Measurements from ENCODE around the gene ROBO4.

DNA sequence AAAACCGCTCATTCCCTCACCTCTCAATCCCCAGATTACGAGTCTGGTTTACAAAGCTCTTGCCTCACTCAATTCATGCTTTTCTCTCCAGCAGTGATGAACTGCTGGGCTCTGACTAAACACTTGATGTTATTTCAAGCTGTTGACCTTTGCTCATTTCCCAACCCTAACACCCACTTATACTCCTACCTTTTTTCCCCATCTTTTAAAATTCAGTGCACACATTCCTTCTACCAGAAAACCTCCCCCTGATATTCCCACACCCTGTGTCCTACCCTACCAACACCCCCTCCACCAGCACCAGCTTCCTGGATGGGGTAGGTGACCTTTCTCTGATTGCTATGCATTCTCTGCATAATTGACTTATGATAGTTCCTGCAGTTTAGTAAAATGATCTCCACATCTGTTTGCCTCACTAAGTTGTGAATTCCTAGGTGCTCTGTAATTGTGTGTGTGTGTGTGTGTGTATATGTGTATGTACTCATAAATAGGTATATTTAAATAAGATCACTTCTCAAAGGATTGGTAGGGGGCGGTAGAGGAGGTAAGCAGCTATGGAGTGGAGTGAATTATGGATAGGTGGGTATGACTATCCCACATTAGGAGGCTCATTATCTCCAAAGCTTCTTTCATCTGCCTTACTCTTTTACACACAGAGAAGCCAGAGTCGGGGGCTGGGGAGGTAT, 37.3 kb upstream of the ROBO4 start:
- TF ChIP-seq SREBF2 (IDR thresholded peaks at IDR 0.05): no peak
- TF ChIP-seq, protein P1, sequence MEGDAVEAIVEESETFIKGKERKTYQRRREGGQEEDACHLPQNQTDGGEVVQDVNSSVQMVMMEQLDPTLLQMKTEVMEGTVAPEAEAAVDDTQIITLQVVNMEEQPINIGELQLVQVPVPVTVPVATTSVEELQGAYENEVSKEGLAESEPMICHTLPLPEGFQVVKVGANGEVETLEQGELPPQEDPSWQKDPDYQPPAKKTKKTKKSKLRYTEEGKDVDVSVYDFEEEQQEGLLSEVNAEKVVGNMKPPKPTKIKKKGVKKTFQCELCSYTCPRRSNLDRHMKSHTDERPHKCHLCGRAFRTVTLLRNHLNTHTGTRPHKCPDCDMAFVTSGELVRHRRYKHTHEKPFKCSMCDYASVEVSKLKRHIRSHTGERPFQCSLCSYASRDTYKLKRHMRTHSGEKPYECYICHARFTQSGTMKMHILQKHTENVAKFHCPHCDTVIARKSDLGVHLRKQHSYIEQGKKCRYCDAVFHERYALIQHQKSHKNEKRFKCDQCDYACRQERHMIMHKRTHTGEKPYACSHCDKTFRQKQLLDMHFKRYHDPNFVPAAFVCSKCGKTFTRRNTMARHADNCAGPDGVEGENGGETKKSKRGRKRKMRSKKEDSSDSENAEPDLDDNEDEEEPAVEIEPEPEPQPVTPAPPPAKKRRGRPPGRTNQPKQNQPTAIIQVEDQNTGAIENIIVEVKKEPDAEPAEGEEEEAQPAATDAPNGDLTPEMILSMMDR (IDR thresholded peaks at IDR 0.05): no peak
- no peak for TF ChIP-seq ZNF302 (CRISPR knock-in tag; IDR thresholded peaks at IDR 0.05)
- no peak for TF ChIP-seq TP53 (CRISPR knock-in tag; IDR thresholded peaks at IDR 0.05)
